Sigmoid colon (tissue), 4 donors: ENCODE data around the gene ABLIM2.

ENCODE experiments used
- POLR2A ChIP-seq, 2 donors: fragments of 450-650 bp; IDR thresholded peaks; one replicate each; pipeline ENCODE4 v1.6.1; 2016; ENCODE audit warnings: antibody characterized with exemption in 2 of 2, mild to moderate bottlenecking in 2 of 2, moderate library complexity in 2 of 2
- POLR2AphosphoS5 ChIP-seq, 4 donors: sonication (generic); formaldehyde crosslinking; IDR thresholded peaks; one replicate each; pipeline ENCODE4 v1.6.1; 2017; ENCODE audit warnings: antibody characterized with exemption in 4 of 4
- TF ChIP-seq, protein P1 (sequence below), 4 experiments: fragments of 450-650 bp in 3 of 4; fragments of 200-600 bp in 1 of 4; IDR thresholded peaks; one replicate each; pipeline ENCODE4 v1.5.1; 2016 to 2019; ENCODE audit warnings: antibody characterized with exemption in 4 of 4, mild to moderate bottlenecking in 3 of 4, moderate library complexity in 2 of 4

DNA sequence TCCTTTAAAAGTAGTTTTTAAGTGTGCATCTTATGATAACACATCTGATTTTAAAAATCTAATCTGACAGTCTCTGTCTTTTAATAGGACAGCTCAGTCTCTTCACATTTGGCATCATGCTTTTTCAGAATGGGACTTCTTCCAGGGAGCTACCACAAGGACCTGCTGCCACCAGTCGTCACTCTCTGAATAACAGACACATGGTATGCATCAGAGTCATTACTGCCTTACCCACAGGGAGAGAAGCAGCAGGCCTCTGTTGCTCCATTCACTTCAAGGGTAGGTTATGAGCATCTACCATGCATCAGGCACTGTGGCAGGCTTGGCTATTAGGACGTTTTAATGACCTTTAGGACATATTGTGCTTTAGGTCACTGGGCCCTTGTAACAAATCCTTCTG, 169.0 kb downstream of the ABLIM2 start:
- no peak for TF ChIP-seq POLR2A (IDR thresholded peaks at IDR 0.05)
- TF ChIP-seq, protein P1, sequence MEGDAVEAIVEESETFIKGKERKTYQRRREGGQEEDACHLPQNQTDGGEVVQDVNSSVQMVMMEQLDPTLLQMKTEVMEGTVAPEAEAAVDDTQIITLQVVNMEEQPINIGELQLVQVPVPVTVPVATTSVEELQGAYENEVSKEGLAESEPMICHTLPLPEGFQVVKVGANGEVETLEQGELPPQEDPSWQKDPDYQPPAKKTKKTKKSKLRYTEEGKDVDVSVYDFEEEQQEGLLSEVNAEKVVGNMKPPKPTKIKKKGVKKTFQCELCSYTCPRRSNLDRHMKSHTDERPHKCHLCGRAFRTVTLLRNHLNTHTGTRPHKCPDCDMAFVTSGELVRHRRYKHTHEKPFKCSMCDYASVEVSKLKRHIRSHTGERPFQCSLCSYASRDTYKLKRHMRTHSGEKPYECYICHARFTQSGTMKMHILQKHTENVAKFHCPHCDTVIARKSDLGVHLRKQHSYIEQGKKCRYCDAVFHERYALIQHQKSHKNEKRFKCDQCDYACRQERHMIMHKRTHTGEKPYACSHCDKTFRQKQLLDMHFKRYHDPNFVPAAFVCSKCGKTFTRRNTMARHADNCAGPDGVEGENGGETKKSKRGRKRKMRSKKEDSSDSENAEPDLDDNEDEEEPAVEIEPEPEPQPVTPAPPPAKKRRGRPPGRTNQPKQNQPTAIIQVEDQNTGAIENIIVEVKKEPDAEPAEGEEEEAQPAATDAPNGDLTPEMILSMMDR (IDR thresholded peaks at IDR 0.05), result no peak
- TF ChIP-seq POLR2AphosphoS5 (IDR thresholded peaks at IDR 0.05), result no peak
